ENCODE results near the gene PIGK.
"Not testable (repeated sequence)": the region's sequence is repeated elsewhere in the genome, so short reads cannot be mapped to it uniquely, and the experiment has no call there.

The PIGK gene

GRCh38 chr1:77219166-77219887, at the start of gene PIGK:
Gene PIGK (minus strand): TSS chr1:77219430. CDS start chr1:77219402, 28 bp downstream.
- ATAC-seq: peak; percentile 92 to 94

- no peak for ATAC-seq
These were observed 47.8 kb upstream of the PIGK start for GRCh38 chr1:77267035-77267434.

- no peak for ATAC-seq
These were observed 46.0 kb upstream of the PIGK start for GRCh38 chr1:77265180-77265579.

GRCh38 chr1:77263708-77264107, 44.5 kb upstream of the PIGK start:
- ATAC-seq: no peak

- no peak for ATAC-seq
These were observed 34.0 kb upstream of the PIGK start for GRCh38 chr1:77253211-77253610.

- ATAC-seq: no peak
These were observed 30.9 kb upstream of the PIGK start for GRCh38 chr1:77250126-77250525.

GRCh38 chr1:77245830-77246229, 26.6 kb upstream of the PIGK start:
- no peak for ATAC-seq

- no peak for ATAC-seq
These were observed 20.1 kb upstream of the PIGK start for GRCh38 chr1:77239311-77239710.

GRCh38 chr1:77238462-77238861, 19.2 kb upstream of the PIGK start:
- peak in 1 of 2 donors; percentile 30 for ATAC-seq

GRCh38 chr1:77234943-77235342, 15.7 kb upstream of the PIGK start:
- ATAC-seq: no peak

- ATAC-seq: no peak
These were observed 14.9 kb upstream of the PIGK start for GRCh38 chr1:77234096-77234495.

- no peak for ATAC-seq
These were observed 13.6 kb upstream of the PIGK start for GRCh38 chr1:77232829-77233228.

GRCh38 chr1:77230051-77230450, 10.8 kb upstream of the PIGK start:
- no peak for ATAC-seq

GRCh38 chr1:77228836-77229235, 9.6 kb upstream of the PIGK start:
- ATAC-seq: no peak

GRCh38 chr1:77227381-77227780, 8.2 kb upstream of the PIGK start:
- ATAC-seq: no peak

- no peak for ATAC-seq
These were observed 3.3 kb upstream of the PIGK start for GRCh38 chr1:77222496-77222895.

- no peak for ATAC-seq
These were observed 1.6 kb upstream of the PIGK start for GRCh38 chr1:77220687-77221463.

- ATAC-seq: peak; percentile 22 to 37
These were observed 609 bp downstream of the PIGK start for GRCh38 chr1:77218477-77219165.

GRCh38 chr1:77204043-77204442, 15.2 kb downstream of the PIGK start:
- ATAC-seq: not testable (repeated sequence)

- no peak for ATAC-seq
These were observed 16.5 kb downstream of the PIGK start for GRCh38 chr1:77202751-77203150.

- no peak for ATAC-seq
These were observed 18.4 kb downstream of the PIGK start for GRCh38 chr1:77200806-77201205.

GRCh38 chr1:77200293-77200692, 18.9 kb downstream of the PIGK start:
- ATAC-seq: no peak

GRCh38 chr1:77197351-77197750, 21.9 kb downstream of the PIGK start:
- ATAC-seq: peak; percentile 55 to 66

- no peak for ATAC-seq
These were observed 25.3 kb downstream of the PIGK start for GRCh38 chr1:77193951-77194350.
